ENCODE data around the gene PFN3.
"Not testable (repeated sequence)": the region's sequence is repeated elsewhere in the genome, so short reads cannot be mapped to it uniquely, and the experiment has no call there.

The PFN3 gene

GRCh38 chr5:177423671-177424070, 23.2 kb upstream of the PFN3 start (continued):
- TF ChIP-seq POU6F1 (CRISPR knock-in tag; IDR thresholded peaks at IDR 0.05; ENCODE audit: borderline replicate concordance, low read depth) (no peak), CREB5 (CRISPR knock-in tag; IDR thresholded peaks at IDR 0.05; ENCODE audit: low read depth) (no peak), ISL1 (CRISPR knock-in tag; IDR thresholded peaks at IDR 0.05) (no peak), ESRRG (CRISPR knock-in tag; IDR thresholded peaks at IDR 0.05) (no peak), TOX (CRISPR knock-in tag; IDR thresholded peaks at IDR 0.05; ENCODE audit: borderline replicate concordance) (no peak)

GRCh38 chr5:177421062-177421798, 20.8 kb upstream of the PFN3 start:
- TF ChIP-seq RARB (CRISPR knock-in tag; IDR thresholded peaks at IDR 0.05) (no peak), GLIS3 (CRISPR knock-in tag; IDR thresholded peaks at IDR 0.05) (no peak), OSR1 (CRISPR knock-in tag; IDR thresholded peaks at IDR 0.05) (no peak), TCF4 (CRISPR knock-in tag; IDR thresholded peaks at IDR 0.05; ENCODE audit: borderline replicate concordance) (no peak), TSHZ2 (CRISPR knock-in tag; IDR thresholded peaks at IDR 0.05) (no peak), ZC3H10 (CRISPR knock-in tag; IDR thresholded peaks at IDR 0.05) (no peak), CSRNP3 (CRISPR knock-in tag; IDR thresholded peaks at IDR 0.05) (no peak), CSDC2 (CRISPR knock-in tag; IDR thresholded peaks at IDR 0.05) (no peak), PPARA (CRISPR knock-in tag; IDR thresholded peaks at IDR 0.05; ENCODE audit: borderline replicate concordance) (no peak), ZNF70 (CRISPR knock-in tag; IDR thresholded peaks at IDR 0.05) (no peak), BACH2 (CRISPR knock-in tag; IDR thresholded peaks at IDR 0.05; ENCODE audit: borderline replicate concordance) (no peak), ZNF565 (CRISPR knock-in tag; conservative IDR thresholded peaks at IDR 0.05; ENCODE audit: low read depth) (no peak), ZFP3 (CRISPR knock-in tag; IDR thresholded peaks at IDR 0.05) (no peak), ARNTL (CRISPR knock-in tag; IDR thresholded peaks at IDR 0.05; ENCODE audit: borderline replicate concordance, low read depth) (no peak), ZNF8 (CRISPR knock-in tag; IDR thresholded peaks at IDR 0.05) (no peak), POU6F1 (CRISPR knock-in tag; IDR thresholded peaks at IDR 0.05; ENCODE audit: borderline replicate concordance, low read depth) (no peak), PATZ1 (CRISPR knock-in tag; IDR thresholded peaks at IDR 0.05; ENCODE audit: borderline replicate concordance) (no peak), CREB5 (CRISPR knock-in tag; IDR thresholded peaks at IDR 0.05; ENCODE audit: low read depth) (no peak)
- no peak for ATAC-seq

- ATAC-seq: not testable (repeated sequence)
These were observed 20.0 kb upstream of the PFN3 start for GRCh38 chr5:177420472-177420871.

Data from SK-N-SH treated with all-trans-retinoic acid at 6 μM for 48 hours (cell line).